ENCODE data around the gene EIF4E1B.

The EIF4E1B gene

DNA sequence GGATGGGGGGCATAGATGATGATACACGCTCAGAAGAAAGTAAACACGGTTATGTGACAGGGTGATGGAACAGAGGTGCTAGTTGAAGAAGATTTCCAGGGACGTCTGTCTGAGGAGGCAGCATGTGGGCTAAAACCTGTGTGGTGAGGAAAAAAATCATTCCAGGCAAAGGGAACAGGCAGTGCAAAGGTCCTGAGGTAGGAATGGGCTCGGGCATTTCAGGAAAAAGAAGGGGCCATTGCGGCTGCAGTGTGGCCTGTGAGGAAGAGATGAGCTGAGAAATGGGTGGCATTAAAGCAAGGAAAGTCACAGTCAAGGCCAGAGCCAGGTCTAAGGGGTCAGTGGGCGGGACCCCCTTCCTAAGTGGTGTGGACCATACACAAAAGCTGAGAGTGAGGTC, 35.0 kb downstream of the EIF4E1B start:
- no peak for DNase-seq

- no peak for DNase-seq
These were observed 37.2 kb downstream of the EIF4E1B start for GRCh38 chr5:176667637-176668036.

- DNase-seq = peak; percentile 60
These were observed 40.0 kb downstream of the EIF4E1B start for GRCh38 chr5:176670449-176670848.

GRCh38 chr5:176671399-176671798, 40.9 kb downstream of the EIF4E1B start:
- DNase-seq = no peak

- no peak for DNase-seq
These were observed 41.6 kb downstream of the EIF4E1B start for GRCh38 chr5:176671890-176672747.

DNA sequence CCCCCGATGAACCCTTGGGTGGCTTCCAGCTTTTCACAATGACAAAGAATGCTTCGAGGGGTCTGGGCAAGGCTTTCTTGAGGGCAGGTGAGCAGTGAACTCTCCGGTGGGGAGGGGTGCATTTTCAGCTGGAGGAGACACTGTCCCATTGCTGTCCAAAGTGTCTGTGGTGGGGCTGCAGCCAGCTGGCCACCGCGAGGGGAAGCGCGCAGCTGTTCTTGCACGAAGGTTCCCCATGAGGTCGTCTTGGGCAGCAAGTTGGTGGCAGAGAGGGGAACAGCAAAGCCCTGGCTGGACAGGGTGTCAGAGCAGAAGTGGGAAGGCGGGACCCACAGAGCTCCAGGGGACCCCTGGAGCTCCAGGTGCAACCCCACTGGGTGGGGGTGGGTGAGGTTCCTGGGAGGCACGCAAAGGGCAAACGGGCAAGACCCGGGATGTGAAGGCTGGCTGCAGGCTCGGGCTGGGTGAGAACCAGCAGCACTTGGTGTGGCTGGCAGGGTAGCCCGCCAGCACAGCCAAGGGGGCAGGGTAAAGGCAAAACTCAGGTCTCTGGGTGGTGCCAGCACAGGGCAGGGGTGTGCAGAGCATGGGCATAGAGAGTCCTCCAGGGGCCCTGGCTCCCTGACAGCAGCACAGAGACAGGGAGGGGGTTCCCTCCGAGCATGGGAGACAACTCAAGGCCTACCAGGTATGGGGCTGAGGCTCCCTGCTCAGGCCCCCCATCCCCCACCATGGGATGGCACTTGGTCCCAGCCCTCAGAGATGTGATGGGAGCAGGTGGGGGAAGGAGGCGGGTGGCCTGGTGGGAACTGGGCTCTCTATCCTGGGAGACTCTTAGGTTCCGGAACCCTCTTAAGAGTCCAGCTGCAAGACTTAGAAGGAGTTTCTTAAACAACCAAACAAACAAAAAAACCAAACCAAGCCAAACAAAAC, 43.4 kb downstream of the EIF4E1B start:
- no peak for DNase-seq

- no peak for DNase-seq
These were observed 44.3 kb downstream of the EIF4E1B start for GRCh38 chr5:176674799-176675198.

DNA sequence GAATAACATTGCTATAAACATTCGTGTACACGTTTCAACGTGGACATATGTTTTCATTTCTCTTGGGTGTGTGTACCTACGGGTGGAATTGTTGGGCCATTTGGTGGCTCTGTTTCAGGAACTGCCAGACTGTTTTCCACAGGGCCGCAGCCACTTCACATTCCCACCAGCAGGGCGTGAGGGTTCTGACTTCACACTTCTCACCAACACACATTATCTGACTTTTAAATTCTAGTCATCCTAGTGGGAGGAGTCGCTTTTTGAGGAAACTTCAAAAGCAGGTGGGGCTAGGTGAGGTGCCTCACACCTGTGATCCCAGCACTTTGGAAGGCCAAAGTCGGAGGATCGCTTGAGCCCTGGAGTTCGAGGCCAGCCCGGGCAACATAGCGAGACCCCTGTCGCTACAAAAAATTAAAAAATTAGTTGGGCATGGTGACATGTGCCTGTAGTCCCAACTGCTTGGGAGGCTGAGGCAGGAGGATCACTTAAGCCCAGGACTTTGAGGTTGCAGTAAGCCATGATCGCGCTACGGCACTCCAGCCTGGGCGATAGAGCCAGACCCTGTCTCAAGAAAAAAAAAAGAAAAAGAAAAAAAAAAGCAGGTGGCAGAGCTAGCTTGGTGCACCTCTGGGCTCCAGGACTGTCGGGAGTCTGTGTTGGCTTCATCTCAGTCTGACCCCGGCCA, 45.3 kb downstream of the EIF4E1B start:
- peak; percentile 54 for DNase-seq

DNA sequence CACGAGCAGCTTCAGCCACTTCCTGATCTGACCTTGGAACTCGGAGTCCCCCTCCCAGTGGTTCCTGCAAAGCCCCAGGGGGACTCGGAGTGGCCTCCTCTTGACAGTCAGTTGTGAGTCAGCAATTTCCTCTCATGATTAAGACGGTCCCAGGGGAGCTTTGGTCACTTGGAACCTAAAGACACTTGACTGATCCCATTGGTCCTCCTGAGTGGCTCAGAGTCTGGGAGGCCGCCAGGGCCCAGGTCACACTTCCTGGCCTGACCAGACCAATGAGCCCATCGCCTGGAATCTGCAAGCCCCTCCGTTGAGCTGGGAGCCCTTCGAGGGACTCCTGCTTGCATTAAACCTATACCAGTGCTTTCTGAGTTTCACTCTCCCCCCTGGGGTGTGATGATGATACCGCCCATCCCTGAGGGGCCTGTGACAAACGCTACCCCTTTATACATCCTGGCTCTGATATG, 45.9 kb downstream of the EIF4E1B start:
- DNase-seq = peak; percentile 78

DNA sequence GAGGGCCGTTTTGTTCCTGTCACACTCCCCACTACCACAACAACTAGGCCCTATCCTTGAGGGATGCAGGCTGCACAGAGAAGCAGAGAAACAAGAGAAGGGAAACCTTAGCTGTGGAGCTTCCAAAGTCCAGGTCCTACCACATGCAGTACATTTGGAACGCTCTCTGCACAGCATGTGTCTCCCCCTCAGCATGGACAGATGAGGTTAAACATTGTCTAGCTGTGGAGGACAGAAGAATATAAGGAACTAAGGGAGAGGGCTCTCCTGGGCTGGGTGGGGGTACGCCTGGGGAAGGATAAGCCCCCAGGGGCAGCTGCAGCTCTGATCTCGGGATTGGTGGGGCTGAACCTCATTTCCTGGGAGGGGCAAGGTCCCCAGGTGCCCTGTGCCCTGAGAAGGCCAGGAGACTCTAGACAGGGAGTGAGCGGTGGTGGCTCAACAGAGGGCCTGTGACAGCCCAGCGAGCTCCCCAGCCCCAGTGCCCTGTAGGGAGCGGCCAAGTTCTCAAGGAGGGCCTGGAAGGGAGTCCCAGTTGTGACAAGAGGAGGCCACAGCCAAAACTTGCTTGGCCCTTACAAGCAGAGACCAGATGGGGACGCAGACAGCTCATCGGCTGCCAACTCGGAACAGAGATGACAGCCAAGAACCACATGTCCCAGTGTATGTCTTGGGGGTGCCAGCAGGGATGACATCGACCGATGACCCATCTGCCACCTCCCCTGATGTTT, 46.9 kb downstream of the EIF4E1B start:
- DNase-seq = no peak

- no peak for DNase-seq
These were observed 48.1 kb downstream of the EIF4E1B start for GRCh38 chr5:176678584-176678983.

- no peak for DNase-seq
These were observed 49.1 kb downstream of the EIF4E1B start for GRCh38 chr5:176679365-176680225.

DNA sequence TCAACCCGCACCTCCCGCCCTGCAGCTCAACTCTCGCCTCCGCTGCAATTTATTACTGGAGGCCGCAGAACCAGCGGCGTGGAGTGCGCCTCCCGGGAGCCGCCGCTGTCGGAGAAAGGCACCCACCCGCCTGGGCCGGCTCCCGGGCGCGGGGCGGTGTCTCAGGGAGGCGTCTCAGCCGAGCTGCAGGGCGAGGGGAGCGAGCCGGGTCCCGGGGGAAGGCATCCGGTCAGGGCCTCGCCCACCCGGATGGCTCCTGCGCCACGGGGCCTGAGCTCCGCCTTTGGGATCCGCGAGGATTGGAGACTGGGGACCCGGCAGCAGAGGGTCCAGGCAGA, 49.7 kb downstream of the EIF4E1B start:
- DNase-seq = no peak

DNA sequence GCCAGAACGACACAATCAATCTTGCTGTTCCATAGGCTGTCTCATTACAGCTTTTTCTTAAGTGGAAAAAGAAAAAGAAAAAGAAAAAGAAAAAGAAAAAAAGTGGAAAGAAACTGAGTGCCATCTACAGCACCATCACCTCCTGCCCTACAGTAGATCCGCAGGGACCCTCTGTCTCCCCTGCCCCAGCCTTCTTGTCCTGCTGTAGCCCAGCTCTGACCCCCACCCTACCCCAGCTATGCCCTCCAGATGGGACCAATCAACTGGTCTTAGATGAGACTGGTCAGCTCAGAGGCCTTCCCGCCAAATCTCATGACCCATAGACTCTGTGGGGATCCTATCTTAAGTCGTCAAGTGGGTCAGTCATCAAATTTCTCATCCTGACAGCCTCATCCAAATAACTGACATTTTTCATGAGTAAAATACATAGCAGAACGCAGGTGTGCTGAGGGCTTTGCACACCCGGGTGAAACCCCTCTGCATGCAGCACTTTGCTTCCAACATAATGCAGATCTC, 51.6 kb downstream of the EIF4E1B start:
- DNase-seq = no peak

- no peak for DNase-seq
These were observed 54.5 kb downstream of the EIF4E1B start for GRCh38 chr5:176685010-176685409.

GRCh38 chr5:176687247-176687646, 56.8 kb downstream of the EIF4E1B start:
- no peak for DNase-seq

GRCh38 chr5:176687881-176688280, 57.4 kb downstream of the EIF4E1B start:
- DNase-seq = no peak

GRCh38 chr5:176690911-176691310, 60.4 kb downstream of the EIF4E1B start:
- no peak for DNase-seq

- DNase-seq = no peak
These were observed 61.0 kb downstream of the EIF4E1B start for GRCh38 chr5:176691524-176691923.

DNA sequence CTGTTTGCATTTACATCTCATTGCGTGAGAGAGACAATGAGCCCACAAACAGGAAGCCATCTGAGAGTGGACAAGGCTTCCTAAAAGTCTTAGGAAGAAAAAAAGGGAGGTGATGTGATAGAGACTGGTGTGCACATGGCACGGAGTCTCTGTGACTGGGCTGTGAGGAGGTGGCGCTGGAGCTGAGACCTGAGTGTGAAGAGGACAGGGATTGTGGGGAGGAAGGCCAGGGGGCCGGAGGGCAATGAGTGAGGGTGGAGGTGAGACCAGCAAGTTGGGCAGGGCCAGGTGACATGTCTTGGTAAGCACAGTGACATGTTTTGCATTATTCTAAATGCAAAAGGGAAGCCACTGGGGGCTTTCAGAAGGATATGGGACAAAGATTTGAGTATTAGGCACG, 61.9 kb downstream of the EIF4E1B start:
- DNase-seq = no peak

- DNase-seq = peak; percentile 18
These were observed 62.5 kb downstream of the EIF4E1B start for GRCh38 chr5:176692839-176693476.

Measured in NCI-H82 (cell line).